HepG2 (cell line): ENCODE data around the gene CTSO. TPM values are rescaled to one million over a fixed set of nuclear protein-coding genes. Genes with fewer than 3 reads are reported as not detected.

ENCODE experiments used
- ATAC-seq: fragments of 200-7000 bp; cut with Tn5 transposase; 3 replicates; pipeline ENCODE4 v1.9.1; 2020; ENCODE audit warnings: mild to moderate bottlenecking, moderate library complexity
- BruUV-seq: library from RNA; stranded (reverse); fragments of 400-500 nt; replicated peaks from 2 replicates; lab custom pipeline; 2021; lab: Mats Ljungman, UMichigan
- CTCF ChIA-PET: fragments of 300-600 bp; formaldehyde crosslinking; extraction: SDS; loops from one replicate; lab custom pipeline; 2021; ENCODE audit warnings: low total read pairs, inconsistent platforms, low intra/inter-chr PET ratio; lab: Yijun Ruan, JAX
- POLR2A ChIA-PET: fragments of 350-600 bp; sonication (Branson Sonifier 250); formaldehyde crosslinking; loops from one replicate; lab custom pipeline; 2020; ENCODE audit warnings: antibody characterized with exemption, inconsistent platforms; lab: Yijun Ruan, JAX
- DNase-seq: peaks from one replicate; pipeline ENCODE4 v3.0.0-alpha.2; 2015; ENCODE audit warnings: low spot score
- FAIRE-seq: peaks from 3 replicates; lab custom pipeline; 2011; peaks lifted over from hg19 to GRCh38; lab: Jason Lieb, UNC
- H2AFZ ChIP-seq: one replicate; pipeline ENCODE4 v1.6.1; 2011; ENCODE audit warnings: low read length, inconsistent platforms
- H3K27ac ChIP-seq: fragments of 300-600 bp; 3 replicates; pipeline ENCODE4 v1.8.0; 2011; ENCODE audit warnings: mixed run types, mild to moderate bottlenecking, mixed read lengths, low read length, inconsistent platforms; ENCODE audit not compliant: insufficient read depth; ENCODE audit errors: extremely low read length
- H3K27me3 ChIP-seq, 2 experiments: fragments of 200-600 bp in 1 of 2; 2 replicates in 1 of 2; 3 replicates in 1 of 2; pipeline versions ENCODE4 v1.6.0 to v1.8.0; 2011; ENCODE audit warnings: low read length in 2 of 2, mild to moderate bottlenecking in 2 of 2, moderate library complexity in 2 of 2, inconsistent platforms in 1 of 2; ENCODE audit not compliant: insufficient read depth in 2 of 2, control insufficient read depth in 1 of 2
- H3K36me3 ChIP-seq, 2 experiments: fragments of 200-600 bp in 1 of 2; replicated peaks in 1 of 2; 2 replicates in 1 of 2; 3 replicates in 1 of 2; pipeline versions ENCODE4 v1.5.1 to v1.8.0; 2011; ENCODE audit warnings: low read length in 2 of 2, inconsistent platforms in 1 of 2; ENCODE audit not compliant: insufficient read depth in 2 of 2, control insufficient read depth in 1 of 2
- H3K4me1 ChIP-seq: 2 replicates; pipeline ENCODE4 v1.5.1; 2012; ENCODE audit warnings: low read length, inconsistent platforms; ENCODE audit not compliant: insufficient read depth
- H3K4me2 ChIP-seq: 2 replicates; pipeline ENCODE4 v1.6.0; 2011; ENCODE audit warnings: low read depth, low read length, inconsistent platforms
- H3K4me3 ChIP-seq, 3 experiments: fragments of 200-600 bp in 1 of 3; sonication (generic), shearing (Covaris generic) in 1 of 3; replicated peaks in 1 of 3; 2 replicates each; pipeline ENCODE4 v1.5.1; 2011 to 2016; ENCODE audit warnings: low read length in 3 of 3, inconsistent platforms in 2 of 3, low read depth in 2 of 3, mild to moderate bottlenecking in 2 of 3, control low read depth in 1 of 3, mixed read lengths in 1 of 3; ENCODE audit not compliant: insufficient read depth in 1 of 3
- H3K79me2 ChIP-seq: one replicate; pipeline ENCODE4 v1.6.1; 2011; ENCODE audit warnings: low read length, inconsistent platforms; ENCODE audit not compliant: insufficient read depth
- H3K9ac ChIP-seq: 2 replicates; pipeline ENCODE4 v1.6.0; 2011; ENCODE audit warnings: mild to moderate bottlenecking, low read depth, low read length, inconsistent platforms; ENCODE audit not compliant: insufficient read depth
- H3K9me3 ChIP-seq: 2 replicates; pipeline ENCODE4 v1.5.1; 2012; ENCODE audit warnings: mild to moderate bottlenecking, low read length
- H4K20me1 ChIP-seq: 2 replicates; pipeline ENCODE4 v1.6.0; 2011; ENCODE audit warnings: inconsistent platforms, mild to moderate bottlenecking, low read length, moderate library complexity; ENCODE audit not compliant: insufficient read depth
- ETS1 ChIP-seq: sonication (generic); formaldehyde crosslinking; IDR thresholded peaks from 2 replicates; pipeline ENCODE4 v1.4.0; 2020; ENCODE audit warnings: missing genetic modification reagents
- ETV6 ChIP-seq: sonication (generic); formaldehyde crosslinking; conservative IDR thresholded peaks from 2 replicates; pipeline ENCODE4 v1.4.0; 2020; ENCODE audit warnings: missing genetic modification reagents
- FOXJ3 ChIP-seq: sonication (generic); formaldehyde crosslinking; IDR thresholded peaks from 2 replicates; pipeline ENCODE4 v1.4.0; 2020; ENCODE audit warnings: missing genetic modification reagents, mild to moderate bottlenecking, borderline replicate concordance
- HNRNPH1 ChIP-seq: fragments of 200-400 bp; formaldehyde crosslinking; optimal IDR thresholded peaks from 2 replicates; pipeline ENCODE3; 2017; ENCODE audit warnings: mild to moderate bottlenecking, low read depth, low read length
- KAT2B ChIP-seq: fragments of 150-350 bp; IDR thresholded peaks from 2 replicates; pipeline ENCODE4 v1.6.1; 2014; ENCODE audit warnings: low read depth, low read length, borderline replicate concordance
- MATR3 ChIP-seq: sonication (generic); formaldehyde crosslinking; IDR thresholded peaks from 2 replicates; pipeline ENCODE4 v1.4.0; 2020; ENCODE audit warnings: missing genetic modification reagents
- NR1H2 ChIP-seq: sonication (generic); formaldehyde crosslinking; IDR thresholded peaks from 2 replicates; pipeline ENCODE4 v1.8.1; 2022; ENCODE audit warnings: low read depth, missing genetic modification reagents, borderline replicate concordance
- TFDP1 ChIP-seq: IDR thresholded peaks from 2 replicates; pipeline ENCODE4 v1.6.1; 2016; ENCODE audit warnings: missing compliant biosample characterization, missing genetic modification reagents, borderline replicate concordance
- TGIF2 ChIP-seq: IDR thresholded peaks from 2 replicates; pipeline ENCODE4 v1.6.1; 2016; ENCODE audit warnings: control low read depth, missing compliant biosample characterization
- ZNF781 ChIP-seq: sonication (generic); formaldehyde crosslinking; IDR thresholded peaks from 2 replicates; pipeline ENCODE4 v1.5.1; 2020; ENCODE audit warnings: borderline replicate concordance, mild to moderate bottlenecking, missing genetic modification reagents; ENCODE audit errors: not compliant biosample characterization
- WGBS: methylation state at CpG from one replicate; pipeline ENCODE4 v1.1.6; 2017; ENCODE audit warnings: low lambda C conversion rate; 5-methylcytosine and 5-hydroxymethylcytosine counted together
- in situ Hi-C: cut with HindIII; loops from 2 replicates; pipeline ENCODE4 v1.10.0; 2017; ENCODE audit warnings: low pct_unique_long_range_greater_than_20kb; ENCODE audit not compliant: extremely low pct_ligation_motif_present
- intact Hi-C: fragments of 100-400 bp; cut with micrococcal nuclease; formaldehyde crosslinking; loops from one replicate; pipeline ENCODE4 v1.10.0; 2022; ENCODE audit not compliant: unreplicated experiment
- polyA plus RNA-seq, 8 experiments: library from polyadenylated mRNA; depleted of rRNA in 3 of 8; stranded (reverse) in 7 of 8; unstranded in 1 of 8; fragments of >200 nt; fragmentation: Illumina TruSeq in 4 of 8; extraction: Trizol in 4 of 8; gene quantifications; 2 replicates each; pipeline versions ENCODE4 v1.2.1 to v1.2.3, GENCODE V29; 2011 to 2016; ENCODE audit warnings: low read depth in 4 of 8, missing spikeins in 1 of 8, mixed read lengths in 1 of 8; ENCODE audit not compliant: insufficient read depth in 1 of 8
- total RNA-seq, 5 experiments: library from RNA; depleted of rRNA; stranded (reverse); fragments of >200 nt; fragmentation: Illumina TruSeq; extraction: Trizol; gene quantifications; 2 replicates each; pipeline ENCODE4 v1.2.3, GENCODE V29; 2016; ENCODE audit warnings: low read depth in 1 of 5
- TF ChIP-seq, protein P1 (sequence below): IDR thresholded peaks from 2 replicates; pipeline ENCODE4 v1.6.1; 2016; ENCODE audit warnings: low read depth, control low read depth

CTSO gene
- total and polyA plus RNA-seq, 2 of the 13 experiments (the other 11 are each of a cell fraction or from before 2014, with no cell fraction given): 0.07 to 0.17 TPM

GRCh38 chr4:155956461-155956860, 2.8 kb upstream of the CTSO start:
- in situ Hi-C loops (no loop called here), intact Hi-C loops (no loop called here)
- no peak overlapping the region for H3K4me2 ChIP-seq
- BruUV-seq: no TSS peak
- H3K27me3 ChIP-seq: no peaks in the 10 kb centered on the region
- CTCF ChIA-PET: no interaction called here
- no peak overlapping the region for H3K27ac ChIP-seq
- no peaks in the 10 kb centered on the region for H4K20me1 ChIP-seq
- no peak overlapping the region for H3K9ac ChIP-seq
- H3K4me1 ChIP-seq: peaks cover 25% of the 10 kb centered on the region
- H2AFZ ChIP-seq: no peak overlapping the region
- no peak for TF ChIP-seq NR1H2 (CRISPR knock-in tag)
- no peak for TF ChIP-seq TFDP1 (CRISPR knock-in tag)
- no peak for TF ChIP-seq KAT2B
- no peak for TF ChIP-seq ZNF781
- no peak for TF ChIP-seq TGIF2
- TF ChIP-seq MATR3 (CRISPR knock-in tag): no peak
- TF ChIP-seq, protein P1, sequence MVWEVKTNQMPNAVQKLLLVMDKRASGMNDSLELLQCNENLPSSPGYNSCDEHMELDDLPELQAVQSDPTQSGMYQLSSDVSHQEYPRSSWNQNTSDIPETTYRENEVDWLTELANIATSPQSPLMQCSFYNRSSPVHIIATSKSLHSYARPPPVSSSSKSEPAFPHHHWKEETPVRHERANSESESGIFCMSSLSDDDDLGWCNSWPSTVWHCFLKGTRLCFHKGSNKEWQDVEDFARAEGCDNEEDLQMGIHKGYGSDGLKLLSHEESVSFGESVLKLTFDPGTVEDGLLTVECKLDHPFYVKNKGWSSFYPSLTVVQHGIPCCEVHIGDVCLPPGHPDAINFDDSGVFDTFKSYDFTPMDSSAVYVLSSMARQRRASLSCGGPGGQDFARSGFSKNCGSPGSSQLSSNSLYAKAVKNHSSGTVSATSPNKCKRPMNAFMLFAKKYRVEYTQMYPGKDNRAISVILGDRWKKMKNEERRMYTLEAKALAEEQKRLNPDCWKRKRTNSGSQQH (CRISPR knock-in tag): no peak
- no peak for TF ChIP-seq ETS1 (CRISPR knock-in tag)
- TF ChIP-seq FOXJ3: no peak
- no peak for TF ChIP-seq ETV6 (CRISPR knock-in tag)
- no peak for TF ChIP-seq HNRNPH1
- TF ChIP-seq, all 625 proteins: peak for 0
- POLR2A ChIA-PET: no interaction called here
- Histone ChIP-seq H3K36me3 (no peaks in the 10 kb centered on the region), H3K9me3 (no peaks in the 10 kb centered on the region), H3K4me3 (no peak overlapping the region), H3K79me2 (no peaks in the 10 kb centered on the region)
- no peak for FAIRE-seq
- ATAC-seq: no peak
- DNase-seq: no peak
- 2% methylated on average over 2 of the region's 2 CpGs for WGBS
